ENCODE results near the gene RAP1GAP. TPM values are rescaled to one million over a fixed set of nuclear protein-coding genes. Genes with fewer than 3 reads are reported as not detected.

The RAP1GAP gene
- polyA plus RNA-seq, 1 donor from 2014 or later = 9.8 TPM

GRCh38 chr1:21691739-21692138, 22.6 kb upstream of the RAP1GAP start:
- Histone ChIP-seq H2AFZ (ENCODE audit: low read depth, low read length) (no peak overlapping the region), H3K9me2 (ENCODE audit: insufficient read depth, low read length) (no peaks in the 10 kb centered on the region), H3F3A (ENCODE audit: insufficient read depth, low read length, poor library complexity, severe bottlenecking) (no peaks in the 10 kb centered on the region), H3K36me3 (ENCODE audit: insufficient read depth, low read length) (peaks cover 5% of the 10 kb centered on the region), H3K27ac (ENCODE audit: low read length) (no peak overlapping the region), H3K9ac (ENCODE audit: low read length) (no peak overlapping the region), H3K27me3 (ENCODE audit: insufficient read depth, low read depth, low read length) (no peaks in the 10 kb centered on the region), H3K4me3 (ENCODE audit: low read length) (no peak overlapping the region), H3K9me3 (ENCODE audit: low read length) (no peaks in the 10 kb centered on the region), H3K79me2 (replicated peaks; ENCODE audit: insufficient read depth, low read length) (no peaks in the 10 kb centered on the region), H4K20me1 (ENCODE audit: insufficient read depth) (no peaks in the 10 kb centered on the region), H3K4me2 (ENCODE audit: low read length) (no peak overlapping the region)
- no peak for TF ChIP-seq REST (IDR thresholded peaks at IDR 0.05; ENCODE audit: borderline replicate concordance)
- TF ChIP-seq RAD21 (conservative IDR thresholded peaks at IDR 0.05) = no peak
- TF ChIP-seq, protein P1, sequence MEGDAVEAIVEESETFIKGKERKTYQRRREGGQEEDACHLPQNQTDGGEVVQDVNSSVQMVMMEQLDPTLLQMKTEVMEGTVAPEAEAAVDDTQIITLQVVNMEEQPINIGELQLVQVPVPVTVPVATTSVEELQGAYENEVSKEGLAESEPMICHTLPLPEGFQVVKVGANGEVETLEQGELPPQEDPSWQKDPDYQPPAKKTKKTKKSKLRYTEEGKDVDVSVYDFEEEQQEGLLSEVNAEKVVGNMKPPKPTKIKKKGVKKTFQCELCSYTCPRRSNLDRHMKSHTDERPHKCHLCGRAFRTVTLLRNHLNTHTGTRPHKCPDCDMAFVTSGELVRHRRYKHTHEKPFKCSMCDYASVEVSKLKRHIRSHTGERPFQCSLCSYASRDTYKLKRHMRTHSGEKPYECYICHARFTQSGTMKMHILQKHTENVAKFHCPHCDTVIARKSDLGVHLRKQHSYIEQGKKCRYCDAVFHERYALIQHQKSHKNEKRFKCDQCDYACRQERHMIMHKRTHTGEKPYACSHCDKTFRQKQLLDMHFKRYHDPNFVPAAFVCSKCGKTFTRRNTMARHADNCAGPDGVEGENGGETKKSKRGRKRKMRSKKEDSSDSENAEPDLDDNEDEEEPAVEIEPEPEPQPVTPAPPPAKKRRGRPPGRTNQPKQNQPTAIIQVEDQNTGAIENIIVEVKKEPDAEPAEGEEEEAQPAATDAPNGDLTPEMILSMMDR (IDR thresholded peaks at IDR 0.05; ENCODE audit: poor library complexity, severe bottlenecking) = no peak
- TF ChIP-seq EZH2 (IDR thresholded peaks at IDR 0.05; ENCODE audit: borderline replicate concordance, insufficient read depth, low read length, poor library complexity, severe bottlenecking) = no peak
- no peak for TF ChIP-seq TAF1 (IDR thresholded peaks at IDR 0.05; ENCODE audit: low read depth)
- no peak for TF ChIP-seq SMC3 (conservative IDR thresholded peaks at IDR 0.05; ENCODE audit: poor library complexity)
- TF ChIP-seq EP300 (conservative IDR thresholded peaks at IDR 0.05; ENCODE audit: poor library complexity, severe bottlenecking) = no peak
- TF ChIP-seq POLR2AphosphoS5 (IDR thresholded peaks at IDR 0.05) = no peak

- H3K4me3 ChIP-seq (ENCODE audit: low read length) = no peak overlapping the region
- H3K9me3 ChIP-seq (ENCODE audit: low read length) = peaks cover 10% of the 10 kb centered on the region
- H3K79me2 ChIP-seq (replicated peaks; ENCODE audit: insufficient read depth, low read length) = no peaks in the 10 kb centered on the region
- no peaks in the 10 kb centered on the region for H3K27me3 ChIP-seq (ENCODE audit: insufficient read depth, low read depth, low read length)
- no peaks in the 10 kb centered on the region for H4K20me1 ChIP-seq (ENCODE audit: insufficient read depth)
- no peak overlapping the region for H3K27ac ChIP-seq (ENCODE audit: low read length)
- no peak overlapping the region for H3K9ac ChIP-seq (ENCODE audit: low read length)
- H3F3A ChIP-seq (ENCODE audit: insufficient read depth, low read length, poor library complexity, severe bottlenecking) = no peaks in the 10 kb centered on the region
- no peak overlapping the region for H3K4me2 ChIP-seq (ENCODE audit: low read length)
- H3K9me2 ChIP-seq (ENCODE audit: insufficient read depth, low read length) = no peaks in the 10 kb centered on the region
- TF ChIP-seq TAF1 (IDR thresholded peaks at IDR 0.05; ENCODE audit: low read depth) = no peak
- TF ChIP-seq SMC3 (conservative IDR thresholded peaks at IDR 0.05; ENCODE audit: poor library complexity) = no peak
- no peak for TF ChIP-seq EZH2 (IDR thresholded peaks at IDR 0.05; ENCODE audit: borderline replicate concordance, insufficient read depth, low read length, poor library complexity, severe bottlenecking)
- TF ChIP-seq REST (IDR thresholded peaks at IDR 0.05; ENCODE audit: borderline replicate concordance) = no peak
- TF ChIP-seq MXI1 (conservative IDR thresholded peaks at IDR 0.05; ENCODE audit: poor library complexity, severe bottlenecking) = no peak
- no peak for TF ChIP-seq RAD21 (conservative IDR thresholded peaks at IDR 0.05)
- TF ChIP-seq POLR2AphosphoS5 (IDR thresholded peaks at IDR 0.05) = no peak
- TF ChIP-seq EP300 (conservative IDR thresholded peaks at IDR 0.05; ENCODE audit: poor library complexity, severe bottlenecking) = no peak
- TF ChIP-seq, protein P1 (IDR thresholded peaks at IDR 0.05; ENCODE audit: poor library complexity, severe bottlenecking) = no peak
- H3K36me3 ChIP-seq (ENCODE audit: insufficient read depth, low read length) = peaks cover 5% of the 10 kb centered on the region
- H2AFZ ChIP-seq (ENCODE audit: low read depth, low read length) = no peak overlapping the region
Observed at GRCh38 chr1:21689661-21690372, 20.7 kb upstream of the RAP1GAP start.

All from neural cell (in vitro differentiated cells).